ENCODE data around the gene POT1. TPM values are rescaled to one million over a fixed set of nuclear protein-coding genes. Genes with fewer than 3 reads are reported as not detected.

Gene POT1
- total and polyA plus RNA-seq, 2 donors (not counting 3 experiments of a cell fraction or from before 2014, with no cell fraction given): 11.1 to 22.4 TPM

DNA sequence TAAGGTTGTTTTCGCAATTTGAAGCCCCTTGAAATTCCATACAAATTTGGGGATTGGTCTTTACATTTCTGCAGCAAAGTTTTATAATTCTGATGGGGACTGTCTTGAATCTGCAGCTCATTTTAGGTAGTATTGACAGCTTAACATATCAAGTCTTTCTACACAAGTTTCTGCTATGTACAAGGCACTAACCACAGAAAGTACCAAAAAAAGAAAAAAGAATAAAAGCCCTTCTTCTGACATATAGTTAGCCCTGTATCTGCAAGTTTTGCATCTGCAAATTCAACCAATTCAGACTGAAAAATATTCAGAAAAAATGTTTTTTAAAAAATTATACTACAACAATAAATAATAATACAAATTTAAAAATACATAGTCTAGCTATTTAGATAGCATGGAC lies 15.3 kb downstream of the POT1 start:
- Histone ChIP-seq H3K27ac (ENCODE audit: insufficient read depth, low read depth, low read length) (no peak overlapping the region), H2AFZ (ENCODE audit: low read depth, low read length) (no peak overlapping the region), H3K36me3 (ENCODE audit: control insufficient read depth in 2 of 2, extremely low read depth in 1 of 2, insufficient read depth in 2 of 2, low read length in 2 of 2) (no peaks in the 10 kb centered on the region), H4K20me1 (replicated peaks; ENCODE audit: control insufficient read depth, extremely low read depth, insufficient read depth, low read length) (no peaks in the 10 kb centered on the region), H3K4me2 (ENCODE audit: insufficient read depth, low read length) (no peak overlapping the region), H3K79me2 (ENCODE audit: control insufficient read depth, insufficient read depth, low read length) (peaks cover 29% of the 10 kb centered on the region), H3K9ac (replicated peaks; ENCODE audit: extremely low read depth, insufficient read depth, low read length) (no peak overlapping the region), H3K27me3 (ENCODE audit: control insufficient read depth in 2 of 2, insufficient read depth in 2 of 2, low read length in 2 of 2) (no peaks in the 10 kb centered on the region), H3K4me3 (replicated peaks in 1 of 3; ENCODE audit: insufficient read depth in 1 of 3, low read depth in 1 of 3, low read length in 3 of 3) (no peak overlapping the region), H3K9me1 (replicated peaks; ENCODE audit: control insufficient read depth, extremely low read depth, insufficient read depth, low read length) (no peaks in the 10 kb centered on the region), H3K9me3 (replicated peaks; ENCODE audit: control insufficient read depth, insufficient read depth, low read length) (no peaks in the 10 kb centered on the region), H3K4me1 (ENCODE audit: control insufficient read depth, extremely low read depth, insufficient read depth, low read length) (no peaks in the 10 kb centered on the region)
- FAIRE-seq (no peak), DNase-seq (ENCODE audit: low read depth, low spot score) (no peak)
- intact Hi-C loops (cut with micrococcal nuclease): no loop called here
- dilution Hi-C loops (cut with MboI; ENCODE audit: extremely low pct_ligation_motif_present, low sequenced_read_pairs): no loop called here
- ChIA-PET POLR2A (no interaction called here), CTCF (no interaction called here)
- no peak for TF ChIP-seq MYC (IDR thresholded peaks at IDR 0.05; ENCODE audit: low read depth, low read length)
- TF ChIP-seq GATA2 (IDR thresholded peaks at IDR 0.05; ENCODE audit: insufficient read depth, insufficient read length, low read depth, low read length): no peak
- TF ChIP-seq EZH2 (IDR thresholded peaks at IDR 0.05; ENCODE audit: borderline replicate concordance, low read depth, low read length, severe bottlenecking): no peak
- TF ChIP-seq POLR2AphosphoS5 (IDR thresholded peaks at IDR 0.05; ENCODE audit: insufficient read depth, low read depth, low read length): no peak
- TF ChIP-seq, protein P1, sequence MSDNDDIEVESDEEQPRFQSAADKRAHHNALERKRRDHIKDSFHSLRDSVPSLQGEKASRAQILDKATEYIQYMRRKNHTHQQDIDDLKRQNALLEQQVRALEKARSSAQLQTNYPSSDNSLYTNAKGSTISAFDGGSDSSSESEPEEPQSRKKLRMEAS (IDR thresholded peaks at IDR 0.05; ENCODE audit: insufficient read depth, insufficient read length): no peak
- no TSS peak for BruUV-seq (replicated peaks)

DNA sequence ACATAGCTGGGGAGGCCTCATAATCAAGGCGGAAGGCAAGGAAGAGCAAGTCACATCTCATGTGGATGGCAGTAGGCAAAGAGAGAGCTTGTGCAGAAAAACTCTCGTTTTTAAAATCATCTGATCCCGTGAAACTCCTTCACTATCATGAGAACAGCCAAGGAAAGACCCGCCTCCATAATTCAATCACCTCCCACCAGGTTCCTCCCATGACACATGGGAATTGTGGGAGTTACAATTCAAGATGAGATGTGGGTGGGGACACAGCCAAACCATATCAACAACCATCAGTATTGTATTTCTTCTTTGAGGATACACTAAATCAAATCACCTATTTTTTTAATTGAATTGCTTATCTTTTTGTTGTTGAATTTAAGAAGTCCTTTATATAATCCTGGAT lies 16.7 kb downstream of the POT1 start:
- no TSS peak for BruUV-seq (replicated peaks)
- DNase-seq (ENCODE audit: low read depth, low spot score): no peak
- CTCF ChIA-PET: no interaction called here
- H3K27ac ChIP-seq (ENCODE audit: insufficient read depth, low read depth, low read length): no peak overlapping the region
- H4K20me1 ChIP-seq (replicated peaks; ENCODE audit: control insufficient read depth, extremely low read depth, insufficient read depth, low read length): no peaks in the 10 kb centered on the region
- H3K4me1 ChIP-seq (ENCODE audit: control insufficient read depth, extremely low read depth, insufficient read depth, low read length): no peaks in the 10 kb centered on the region
- POLR2A ChIA-PET: no interaction called here
- dilution Hi-C loops (cut with MboI; ENCODE audit: extremely low pct_ligation_motif_present, low sequenced_read_pairs) (no loop called here), intact Hi-C loops (cut with micrococcal nuclease) (no loop called here)
- no peak overlapping the region for H2AFZ ChIP-seq (ENCODE audit: low read depth, low read length)
- no peak for FAIRE-seq
- peaks cover 16% of the 10 kb centered on the region for H3K79me2 ChIP-seq (ENCODE audit: control insufficient read depth, insufficient read depth, low read length)
- H3K4me3 ChIP-seq (replicated peaks in 1 of 3; ENCODE audit: insufficient read depth in 1 of 3, low read depth in 1 of 3, low read length in 3 of 3): no peak overlapping the region
- H3K4me2 ChIP-seq (ENCODE audit: insufficient read depth, low read length): no peak overlapping the region
- no peaks in the 10 kb centered on the region for H3K9me1 ChIP-seq (replicated peaks; ENCODE audit: control insufficient read depth, extremely low read depth, insufficient read depth, low read length)
- H3K36me3 ChIP-seq (ENCODE audit: control insufficient read depth in 2 of 2, extremely low read depth in 1 of 2, insufficient read depth in 2 of 2, low read length in 2 of 2): no peaks in the 10 kb centered on the region
- TF ChIP-seq EZH2 (IDR thresholded peaks at IDR 0.05; ENCODE audit: borderline replicate concordance, low read depth, low read length, severe bottlenecking) (no peak), POLR2A (IDR thresholded peaks at IDR 0.05; ENCODE audit: low read depth, low read length) (no peak), FOS (IDR thresholded peaks at IDR 0.05; ENCODE audit: borderline replicate concordance, insufficient read depth, low read length) (no peak), GATA2 (IDR thresholded peaks at IDR 0.05; ENCODE audit: insufficient read depth, insufficient read length, low read depth, low read length) (no peak), MYC (IDR thresholded peaks at IDR 0.05; ENCODE audit: low read depth, low read length) (no peak)
- no peaks in the 10 kb centered on the region for H3K27me3 ChIP-seq (ENCODE audit: control insufficient read depth in 2 of 2, insufficient read depth in 2 of 2, low read length in 2 of 2)
- H3K9ac ChIP-seq (replicated peaks; ENCODE audit: extremely low read depth, insufficient read depth, low read length): no peak overlapping the region
- no peaks in the 10 kb centered on the region for H3K9me3 ChIP-seq (replicated peaks; ENCODE audit: control insufficient read depth, insufficient read depth, low read length)
